ENCODE measurements around the gene TCL1A.

- TF ChIP-seq CEBPB (IDR thresholded peaks at IDR 0.05; ENCODE audit: low read depth) (no peak), CTCF (IDR thresholded peaks at IDR 0.05 in 2 of 3, conservative IDR thresholded peaks at IDR 0.05 in 1 of 3; ENCODE audit: borderline replicate concordance in 1 of 3, insufficient read depth in 1 of 3, low read depth in 2 of 3, low read length in 2 of 3) (no peak), ZFX (IDR thresholded peaks at IDR 0.05) (no peak), POLR2A (IDR thresholded peaks at IDR 0.05; ENCODE audit: borderline replicate concordance, extremely low read depth, insufficient read depth, insufficient read length) (no peak), EZH2 (IDR thresholded peaks at IDR 0.05) (no peak), EZH2phosphoT487 (IDR thresholded peaks at IDR 0.05; ENCODE audit: borderline replicate concordance) (no peak), RAD21 (IDR thresholded peaks at IDR 0.05; ENCODE audit: low read depth) (no peak)
- TF ChIP-seq, protein P1, sequence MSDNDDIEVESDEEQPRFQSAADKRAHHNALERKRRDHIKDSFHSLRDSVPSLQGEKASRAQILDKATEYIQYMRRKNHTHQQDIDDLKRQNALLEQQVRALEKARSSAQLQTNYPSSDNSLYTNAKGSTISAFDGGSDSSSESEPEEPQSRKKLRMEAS (IDR thresholded peaks at IDR 0.05): no peak
These were observed 51.3 kb downstream of the TCL1A start for GRCh38 chr14:95662376-95663186.

All from HCT116 (cell line).